ENCODE results near the gene SPTLC1. TPM values are rescaled to one million over a fixed set of nuclear protein-coding genes. Genes with fewer than 3 reads are reported as not detected.

The SPTLC1 gene
- polyA plus RNA-seq, 1 donor (not counting 4 experiments of a cell fraction or from before 2014, with no cell fraction given), result 123 TPM

- no peak overlapping the region for H3K9ac ChIP-seq (ENCODE audit: control insufficient read depth, extremely low read depth, insufficient read depth, low read length)
- no peaks in the 10 kb centered on the region for H4K20me1 ChIP-seq (ENCODE audit: control insufficient read depth, extremely low read depth, insufficient read depth, low read length)
- peaks cover 21% of the 10 kb centered on the region for H3K79me2 ChIP-seq (ENCODE audit: control insufficient read depth, insufficient read depth, low read length)
- no peaks in the 10 kb centered on the region for H3K9me1 ChIP-seq (ENCODE audit: control insufficient read depth, extremely low read depth, insufficient read depth, low read length)
- no peaks in the 10 kb centered on the region for H3K27me3 ChIP-seq (ENCODE audit: control insufficient read depth, extremely low read depth, insufficient read depth, low read length)
- dilution Hi-C loops (cut with MboI; ENCODE audit: extremely low pct_ligation_motif_present, low sequenced_read_pairs), result no loop called here
- peaks cover 12 to 14% of the 10 kb centered on the region in 2 experiments for H3K36me3 ChIP-seq (ENCODE audit: control insufficient read depth in 2 of 2, extremely low read depth in 1 of 2, insufficient read depth in 2 of 2, low read length in 2 of 2)
- no peaks in the 10 kb centered on the region for H3K9me3 ChIP-seq (ENCODE audit: control insufficient read depth, low read depth, low read length)
- DNase-seq (ENCODE audit: low read depth, low spot score) (no peak), FAIRE-seq (no peak)
- H3K4me2 ChIP-seq (ENCODE audit: control insufficient read depth, extremely low read depth, insufficient read depth, low read depth, low read length), result no peak overlapping the region
- H3K27ac ChIP-seq (ENCODE audit: control insufficient read depth, insufficient read depth, low read length), result no peak overlapping the region
- no peak overlapping the region for H2AFZ ChIP-seq (ENCODE audit: control insufficient read depth, low read length)
- H3K4me3 ChIP-seq (ENCODE audit: control insufficient read depth in 2 of 3, extremely low read depth in 1 of 3, insufficient read depth in 2 of 3, low read depth in 1 of 3, low read length in 3 of 3), result no peak overlapping the region
- TF ChIP-seq CTCF (optimal IDR thresholded peaks at IDR 0.05 in 1 of 3, IDR thresholded peaks at IDR 0.05 in 1 of 3, conservative IDR thresholded peaks at IDR 0.05 in 1 of 3; ENCODE audit: extremely low read depth in 1 of 3, insufficient read depth in 2 of 3, low read length in 3 of 3), result no peak
- no peak for TF ChIP-seq EZH2 (IDR thresholded peaks at IDR 0.05; ENCODE audit: low read length)
- no peaks in the 10 kb centered on the region for H3K4me1 ChIP-seq (ENCODE audit: control insufficient read depth, extremely low read depth, insufficient read depth, low read length)
Measured at GRCh38 chr9:92058026-92058425, 57.2 kb downstream of the SPTLC1 start.

GRCh38 chr9:92057226-92057625, 58.0 kb downstream of the SPTLC1 start:
- no peak for FAIRE-seq
- no peaks in the 10 kb centered on the region for H3K4me1 ChIP-seq (ENCODE audit: control insufficient read depth, extremely low read depth, insufficient read depth, low read length)
- H4K20me1 ChIP-seq (ENCODE audit: control insufficient read depth, extremely low read depth, insufficient read depth, low read length), result no peaks in the 10 kb centered on the region
- H3K4me2 ChIP-seq (ENCODE audit: control insufficient read depth, extremely low read depth, insufficient read depth, low read depth, low read length), result no peak overlapping the region
- peaks cover 12 to 14% of the 10 kb centered on the region in 2 experiments for H3K36me3 ChIP-seq (ENCODE audit: control insufficient read depth in 2 of 2, extremely low read depth in 1 of 2, insufficient read depth in 2 of 2, low read length in 2 of 2)
- H3K27me3 ChIP-seq (ENCODE audit: control insufficient read depth, extremely low read depth, insufficient read depth, low read length), result no peaks in the 10 kb centered on the region
- no peaks in the 10 kb centered on the region for H3K9me1 ChIP-seq (ENCODE audit: control insufficient read depth, extremely low read depth, insufficient read depth, low read length)
- DNase-seq (ENCODE audit: low read depth, low spot score), result no peak
- TF ChIP-seq CTCF (optimal IDR thresholded peaks at IDR 0.05 in 1 of 3, IDR thresholded peaks at IDR 0.05 in 1 of 3, conservative IDR thresholded peaks at IDR 0.05 in 1 of 3; ENCODE audit: extremely low read depth in 1 of 3, insufficient read depth in 2 of 3, low read length in 3 of 3), result no peak
- TF ChIP-seq EZH2 (IDR thresholded peaks at IDR 0.05; ENCODE audit: low read length), result no peak
- H3K9me3 ChIP-seq (ENCODE audit: control insufficient read depth, low read depth, low read length), result no peaks in the 10 kb centered on the region
- no peak overlapping the region for H2AFZ ChIP-seq (ENCODE audit: control insufficient read depth, low read length)
- dilution Hi-C loops (cut with MboI; ENCODE audit: extremely low pct_ligation_motif_present, low sequenced_read_pairs), result no loop called here
- peaks cover 13% of the 10 kb centered on the region for H3K79me2 ChIP-seq (ENCODE audit: control insufficient read depth, insufficient read depth, low read length)
- no peak overlapping the region for H3K9ac ChIP-seq (ENCODE audit: control insufficient read depth, extremely low read depth, insufficient read depth, low read length)
- no peak overlapping the region for H3K4me3 ChIP-seq (ENCODE audit: control insufficient read depth in 2 of 3, extremely low read depth in 1 of 3, insufficient read depth in 2 of 3, low read depth in 1 of 3, low read length in 3 of 3)
- no peak overlapping the region for H3K27ac ChIP-seq (ENCODE audit: control insufficient read depth, insufficient read depth, low read length)
